Naive thymus-derived CD4-positive, alpha-beta T cell (primary cell): ENCODE measurements around the gene ACOXL. TPM values are rescaled to one million over a fixed set of nuclear protein-coding genes. Genes with fewer than 3 reads are reported as not detected.
A peak's percentile ranks its signal among the peaks of the same experiment; 100 is the strongest.

Source experiments
- ATAC-seq: fragments of 150-1000 bp; cut with Tn5 transposase; 2 replicates; pipeline ENCODE4 v1.10.0; 2021; ENCODE audit warnings: mild to moderate bottlenecking, moderate library complexity
- CTCF ChIA-PET: fragments of 350-600 bp; sonication (Branson Sonifier 250); formaldehyde crosslinking; loops from one replicate; lab custom pipeline; 2021; ENCODE audit warnings: antibody characterized with exemption; lab: Charles Lee
- POLR2A ChIA-PET: fragments of 350-600 bp; sonication (Branson Sonifier 250); formaldehyde crosslinking; loops from one replicate; lab custom pipeline; 2021; ENCODE audit warnings: antibody characterized with exemption, inconsistent platforms; lab: Charles Lee
- DNase-seq, 9 donors: peaks; one replicate each; pipeline versions ENCODE4 v3.0.0 to v3.0.0-alpha.2; 2020 to 2022; ENCODE audit warnings: mixed read lengths in 1 of 9
- H3K27ac ChIP-seq: one replicate; pipeline ENCODE4 v1.7.0; 2013; ENCODE audit warnings: mild to moderate bottlenecking, low read depth, low read length, moderate library complexity
- H3K27me3 ChIP-seq, 2 donors: one replicate each; pipeline ENCODE4 v1.7.0; 2013; ENCODE audit warnings: low read length in 2 of 2, mild to moderate bottlenecking in 2 of 2, moderate library complexity in 2 of 2; ENCODE audit not compliant: control insufficient read depth in 2 of 2, insufficient read depth in 2 of 2
- H3K36me3 ChIP-seq, 3 experiments: 1 replicate in 2 of 3; 2 replicates in 1 of 3; pipeline ENCODE4 v1.7.0; 2013; ENCODE audit warnings: low read length in 3 of 3, mild to moderate bottlenecking in 3 of 3, moderate library complexity in 1 of 3; ENCODE audit not compliant: insufficient read depth in 3 of 3, control insufficient read depth in 2 of 3
- H3K4me1 ChIP-seq, 2 donors: one replicate each; pipeline ENCODE4 v1.7.0; 2013; ENCODE audit warnings: low read length in 2 of 2, mild to moderate bottlenecking in 2 of 2, moderate library complexity in 1 of 2; ENCODE audit not compliant: control insufficient read depth in 2 of 2, insufficient read depth in 2 of 2
- H3K4me3 ChIP-seq: 2 replicates; pipeline ENCODE4 v1.7.0; 2013; ENCODE audit warnings: mild to moderate bottlenecking, low read length
- H3K9me3 ChIP-seq, 3 experiments: 1 replicate in 2 of 3; 2 replicates in 1 of 3; pipeline ENCODE4 v1.7.0; 2013; ENCODE audit warnings: low read length in 3 of 3; ENCODE audit not compliant: control insufficient read depth in 2 of 3
- H3K27ac Mint-ChIP-seq, 9 donors: one replicate each; pipeline ENCODE4 v1.8.0; 2020 to 2022; ENCODE audit warnings: mixed read lengths in 9 of 9, mild to moderate bottlenecking in 8 of 9, moderate library complexity in 5 of 9, inconsistent platforms in 2 of 9
- H3K27me3 Mint-ChIP-seq, 5 donors: one replicate each; pipeline ENCODE4 v1.8.0; 2021 to 2022; ENCODE audit warnings: mixed read lengths in 5 of 5, mild to moderate bottlenecking in 1 of 5
- H3K36me3 Mint-ChIP-seq, 5 donors: one replicate each; pipeline ENCODE4 v1.8.0; 2020 to 2022; ENCODE audit warnings: mixed read lengths in 5 of 5, mild to moderate bottlenecking in 3 of 5, inconsistent platforms in 1 of 5
- H3K4me1 Mint-ChIP-seq, 7 donors: one replicate each; pipeline ENCODE4 v1.8.0; 2020 to 2022; ENCODE audit warnings: mixed read lengths in 7 of 7, mild to moderate bottlenecking in 3 of 7, inconsistent platforms in 1 of 7
- H3K4me3 Mint-ChIP-seq, 10 donors: one replicate each; pipeline ENCODE4 v1.8.0; 2020 to 2022; ENCODE audit warnings: mild to moderate bottlenecking in 10 of 10, mixed read lengths in 10 of 10, moderate library complexity in 6 of 10, inconsistent platforms in 2 of 10
- H3K9me3 Mint-ChIP-seq, 11 donors: one replicate each; pipeline ENCODE4 v1.8.0; 2020 to 2022; ENCODE audit warnings: mixed read lengths in 11 of 11, mild to moderate bottlenecking in 4 of 11, inconsistent platforms in 1 of 11, moderate library complexity in 1 of 11
- intact Hi-C, 2 donors: fragments of 100-400 bp; cut with micrococcal nuclease; formaldehyde crosslinking; loops; one replicate each; pipeline ENCODE4 v1.15.1; 2023
- polyA plus RNA-seq, 2 donors: library from polyadenylated mRNA; unstranded; fragments of 300-500 nt; fragmentation: Illumina TruSeq; gene quantifications; one replicate each; pipeline ENCODE4 v1.2.3, GENCODE V29; 2021
- total RNA-seq, 6 experiments: library from RNA in 5 of 6; stranded (reverse) in 5 of 6; gene quantifications; 1 replicate in 5 of 6; 2 replicates in 1 of 6; pipeline ENCODE4 v1.2.3 and lab custom pipeline; 2021 to 2026

ACOXL gene
- total and polyA plus RNA-seq, 7 experiments from 2014 or later, result 0.29 TPM; not detected in 6

DNA sequence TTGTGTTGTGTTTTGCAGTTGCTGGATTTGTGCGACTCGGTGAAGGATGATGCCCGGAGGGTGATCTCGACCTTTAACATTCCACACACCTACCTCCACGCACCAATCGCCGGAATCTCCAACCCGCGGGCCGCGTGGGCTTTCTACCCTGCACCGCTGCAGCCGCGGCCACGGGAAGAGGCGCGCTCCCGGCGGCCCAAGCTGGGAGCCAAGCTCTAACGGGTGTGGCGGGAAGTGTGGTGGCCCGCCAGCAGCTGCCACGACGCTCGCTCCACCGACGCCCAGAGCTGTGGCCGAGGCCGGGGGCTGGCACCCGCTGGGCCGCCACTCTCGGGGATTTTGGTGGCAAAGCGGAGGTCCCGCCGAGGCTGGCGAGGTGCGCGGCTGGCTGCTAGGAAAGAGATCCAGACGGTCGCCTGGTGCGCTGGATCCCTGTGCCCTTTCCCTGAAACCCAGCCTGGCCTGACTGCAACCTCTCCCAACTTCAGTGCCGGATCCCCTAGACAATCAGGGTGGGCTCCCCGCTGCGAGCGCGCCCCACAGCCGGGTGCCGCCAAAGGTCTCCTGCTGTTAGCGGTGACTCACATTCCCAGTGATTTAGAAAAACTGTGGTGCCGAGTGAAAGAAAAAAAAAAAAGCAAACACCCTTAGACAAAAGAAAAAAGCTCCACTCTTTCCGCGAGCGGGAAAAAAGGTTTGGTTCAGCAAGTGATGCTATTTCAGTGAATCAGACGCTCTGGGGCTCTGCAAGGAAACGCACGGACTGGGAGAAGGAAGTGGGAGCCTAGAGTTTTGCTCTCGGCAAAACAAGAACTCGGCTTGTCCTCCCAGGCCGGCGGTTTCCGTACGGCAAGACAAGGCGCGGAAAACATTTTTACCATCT, 385.5 kb downstream of the ACOXL start:
- Histone ChIP-seq H3K4me1 (peaks cover 19 to 32% of the 10 kb centered on the region in 2 donors), H3K4me3 (peak overlapping the region; percentile 87), H3K36me3 (peaks cover 0 to 6% (median 0%) of the 10 kb centered on the region in 3 experiments), H3K27me3 (peaks cover 0 to 16% of the 10 kb centered on the region in 2 donors), H3K9me3 (no peaks in the 10 kb centered on the region), H3K27ac (no peak overlapping the region)
- intact Hi-C loops, result loop anchor here (1.0 to 10.0 kb wide), 10 partner anchors 39 to 1527 kb away; partner anchors contain the start of genes SLC20A1 (in 1 of the 2) and ZC3H6 (in 1 of the 2)
- Mint-ChIP-seq H3K27ac (peak overlapping the region in 4 of 9 donors; percentile 32 to 82 (median 78)), H3K4me3 (peak overlapping the region; percentile 86 to 96 (median 89)), H3K4me1 (peaks cover 21 to 40% (median 28%) of the 10 kb centered on the region in 7 donors), H3K9me3 (no peaks in the 10 kb centered on the region), H3K27me3 (peaks cover 26 to 68% (median 42%) of the 10 kb centered on the region in 5 donors), H3K36me3 (no peaks in the 10 kb centered on the region)
- ChIA-PET CTCF (interaction anchor here (0.6 to 1.1 kb wide), 5 partner anchors 8 to 1444 kb away, joined by 3 to 4 read pairs (median 3); no protein-coding TSS in a partner anchor), POLR2A (no interaction called here)
- DNase-seq, result peak in 6 of 9 donors; percentile 5 to 59 (median 16)
- ATAC-seq, result no peak

DNA sequence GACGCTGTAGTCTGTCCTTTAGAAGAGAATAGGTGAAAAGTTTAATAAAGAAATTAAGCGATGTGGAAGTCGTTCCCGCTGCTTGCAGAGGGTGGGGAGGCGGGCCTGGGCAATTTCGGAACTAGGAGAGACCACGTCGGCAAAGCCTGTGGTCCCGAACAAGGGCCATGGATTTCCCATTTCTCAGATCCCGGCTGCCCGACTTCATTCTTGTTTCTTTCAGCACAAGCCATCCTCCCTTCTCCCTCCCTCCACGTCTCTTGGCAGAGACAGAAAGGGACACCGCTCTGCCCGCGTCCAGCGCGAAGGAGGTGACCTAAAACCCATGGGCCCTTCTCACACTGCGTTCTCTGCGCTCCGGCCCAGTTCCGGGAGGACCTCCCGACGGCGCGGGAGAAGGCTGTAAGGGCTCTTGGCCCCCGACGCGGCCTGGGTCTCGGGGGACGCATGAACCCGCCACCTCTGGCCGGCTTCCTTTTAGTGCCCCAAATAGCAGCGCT, 386.2 kb downstream of the ACOXL start:
- H3K36me3 ChIP-seq, result peaks cover 0 to 6% (median 0%) of the 10 kb centered on the region in 3 experiments
- peaks cover 21 to 44% (median 28%) of the 10 kb centered on the region in 7 donors for H3K4me1 Mint-ChIP-seq
- H3K27ac Mint-ChIP-seq, result peak overlapping the region in 4 of 9 donors; percentile 32 to 82 (median 78)
- no peak overlapping the region for H3K27ac ChIP-seq
- no peaks in the 10 kb centered on the region for H3K36me3 Mint-ChIP-seq
- H3K4me1 ChIP-seq, result peaks cover 19 to 32% of the 10 kb centered on the region in 2 donors
- H3K9me3 ChIP-seq, result no peaks in the 10 kb centered on the region
- peak overlapping the region; percentile 86 to 96 (median 89) for H3K4me3 Mint-ChIP-seq
- DNase-seq (peak in 4 of 9 donors; percentile 3 to 43 (median 8)), ATAC-seq (no peak)
- peaks cover 0 to 16% of the 10 kb centered on the region in 2 donors for H3K27me3 ChIP-seq
- POLR2A ChIA-PET, result no interaction called here
- CTCF ChIA-PET, result interaction anchor here (0.7 kb wide), 1 partner anchor 1443 kb away, joined by 4 read pairs; no protein-coding TSS in a partner anchor
- peaks cover 26 to 61% (median 42%) of the 10 kb centered on the region in 5 donors for H3K27me3 Mint-ChIP-seq
- intact Hi-C loops, result loop anchor here (5.0 to 10.0 kb wide), 5 partner anchors 39 to 1526 kb away; partner anchors contain the start of genes SLC20A1 (in 1 of the 2) and ZC3H6 (in 1 of the 2)
- H3K4me3 ChIP-seq, result peak overlapping the region; percentile 87
- no peaks in the 10 kb centered on the region for H3K9me3 Mint-ChIP-seq

DNA sequence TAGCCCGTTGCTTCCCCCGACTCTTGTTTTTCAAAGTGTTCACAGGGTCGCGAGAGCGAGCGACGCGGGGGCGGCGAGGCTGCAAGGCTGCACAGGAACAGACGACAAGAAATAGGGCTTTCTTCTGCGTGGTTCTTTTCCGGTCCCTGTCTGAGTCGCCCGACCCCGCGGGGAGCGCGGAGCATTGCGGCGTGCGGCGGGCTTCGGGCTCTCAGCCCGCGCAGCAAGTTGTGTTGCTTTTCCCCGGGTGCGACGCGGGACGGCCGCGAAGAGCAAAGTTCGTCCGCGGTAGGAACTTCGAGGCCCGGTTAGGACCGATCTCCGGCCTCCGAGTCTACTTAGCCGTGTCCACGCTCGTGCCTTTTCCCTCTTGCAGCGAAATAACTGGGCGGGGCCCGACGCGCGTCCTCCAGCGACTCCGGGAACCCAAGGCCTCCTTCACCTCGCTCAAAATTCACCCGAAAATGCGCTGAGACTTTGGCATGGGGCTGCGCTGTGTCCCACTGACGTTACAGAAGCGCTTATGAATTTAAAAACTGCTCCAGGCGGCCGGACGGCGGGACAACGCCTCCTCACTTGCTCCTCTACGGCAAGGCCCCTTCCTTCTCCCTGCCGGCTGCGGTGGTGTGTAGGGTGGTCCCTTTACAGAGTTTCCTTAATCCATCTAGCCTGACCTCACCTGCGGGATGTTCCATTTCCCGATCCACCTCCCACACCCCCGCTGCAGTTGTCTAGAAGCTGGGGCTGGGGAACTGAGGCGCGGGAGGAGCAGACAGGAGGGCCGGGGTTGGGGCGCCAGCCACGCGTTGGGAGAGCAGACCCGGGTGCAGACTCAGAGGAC, 386.8 kb downstream of the ACOXL start:
- Mint-ChIP-seq H3K9me3 (no peaks in the 10 kb centered on the region), H3K4me1 (peaks cover 23 to 46% (median 32%) of the 10 kb centered on the region in 7 donors), H3K27me3 (peaks cover 26 to 57% (median 39%) of the 10 kb centered on the region in 5 donors), H3K4me3 (peak overlapping the region; percentile 86 to 96 (median 89)), H3K27ac (peak overlapping the region in 3 of 9 donors; percentile 28 to 75 (median 67)), H3K36me3 (peaks cover 0 to 4% (median 0%) of the 10 kb centered on the region in 5 donors)
- intact Hi-C loops, result loop anchor here (5.0 to 10.0 kb wide), 5 partner anchors 38 to 1526 kb away; partner anchors contain the start of genes SLC20A1 (in 1 of the 2) and ZC3H6 (in 1 of the 2)
- POLR2A ChIA-PET, result no interaction called here
- ATAC-seq (no peak), DNase-seq (peak; percentile 18 to 61 (median 33))
- no peaks in the 10 kb centered on the region for H3K9me3 ChIP-seq
- peaks cover 19 to 35% of the 10 kb centered on the region in 2 donors for H3K4me1 ChIP-seq
- H3K4me3 ChIP-seq, result peak overlapping the region; percentile 87
- CTCF ChIA-PET, result interaction anchor here (0.6 to 0.7 kb wide), 2 partner anchors 25 to 315 kb away, joined by 3 to 4 read pairs; no protein-coding TSS in a partner anchor
- H3K27me3 ChIP-seq, result peaks cover 0 to 16% of the 10 kb centered on the region in 2 donors
- H3K36me3 ChIP-seq, result peaks cover 0 to 6% (median 0%) of the 10 kb centered on the region in 3 experiments
- no peak overlapping the region for H3K27ac ChIP-seq

DNA sequence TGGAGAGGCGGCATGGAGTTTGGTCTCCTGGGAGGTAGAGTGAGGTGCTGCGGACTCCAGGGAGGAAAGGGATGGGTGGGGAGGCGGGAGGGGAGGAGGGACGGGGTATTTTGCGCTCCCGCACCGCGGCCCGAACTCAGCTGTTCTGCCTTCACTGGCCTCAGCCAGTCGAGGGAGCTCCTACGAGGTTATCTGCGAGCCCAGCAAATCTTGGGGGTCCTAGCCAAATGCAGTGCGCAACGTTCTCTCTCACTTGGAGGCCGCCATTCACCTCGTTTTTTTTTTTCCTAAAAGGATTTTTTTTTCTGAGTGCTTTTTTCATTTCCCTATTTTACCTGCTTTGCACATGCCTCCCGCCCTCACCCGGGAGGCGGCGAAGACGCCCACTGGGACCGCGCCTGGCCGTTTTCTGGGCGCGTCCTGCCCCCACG, 387.5 kb downstream of the ACOXL start:
- intact Hi-C loops, result loop anchor here (1.0 to 10.0 kb wide), 16 partner anchors 15 to 1642 kb away; partner anchors contain the start of genes BUB1 (in 2 of the 2), ZC3H6 (in 2 of the 2), ANAPC1 (in 1 of the 2) and CKAP2L (in 1 of the 2)
- H3K4me3 Mint-ChIP-seq, result peak overlapping the region; percentile 86 to 96 (median 89)
- Histone ChIP-seq H3K27me3 (peaks cover 0 to 16% of the 10 kb centered on the region in 2 donors), H3K9me3 (no peaks in the 10 kb centered on the region), H3K4me1 (peaks cover 19 to 35% of the 10 kb centered on the region in 2 donors), H3K4me3 (peak overlapping the region; percentile 87), H3K27ac (peak overlapping the region; percentile 25), H3K36me3 (peaks cover 0 to 6% (median 0%) of the 10 kb centered on the region in 3 experiments)
- no peaks in the 10 kb centered on the region for H3K9me3 Mint-ChIP-seq
- CTCF ChIA-PET, result interaction anchor here (0.6 to 0.7 kb wide), 2 partner anchors 24 to 316 kb away, joined by 3 to 4 read pairs; no protein-coding TSS in a partner anchor
- peak in 4 of 9 donors; percentile 8 to 27 (median 10) for DNase-seq
- peaks cover 0 to 10% (median 0%) of the 10 kb centered on the region in 5 donors for H3K36me3 Mint-ChIP-seq
- POLR2A ChIA-PET, result interaction anchor here (1.2 to 1.5 kb wide), 2 partner anchors 14 to 38 kb away, joined by 4 to 7 read pairs; no protein-coding TSS in a partner anchor
- ATAC-seq, result no peak
- H3K27me3 Mint-ChIP-seq, result peaks cover 26 to 58% (median 36%) of the 10 kb centered on the region in 5 donors
- H3K4me1 Mint-ChIP-seq, result peaks cover 24 to 52% (median 32%) of the 10 kb centered on the region in 7 donors
- H3K27ac Mint-ChIP-seq, result peak overlapping the region in 2 of 9 donors; percentile 67 to 78

DNA sequence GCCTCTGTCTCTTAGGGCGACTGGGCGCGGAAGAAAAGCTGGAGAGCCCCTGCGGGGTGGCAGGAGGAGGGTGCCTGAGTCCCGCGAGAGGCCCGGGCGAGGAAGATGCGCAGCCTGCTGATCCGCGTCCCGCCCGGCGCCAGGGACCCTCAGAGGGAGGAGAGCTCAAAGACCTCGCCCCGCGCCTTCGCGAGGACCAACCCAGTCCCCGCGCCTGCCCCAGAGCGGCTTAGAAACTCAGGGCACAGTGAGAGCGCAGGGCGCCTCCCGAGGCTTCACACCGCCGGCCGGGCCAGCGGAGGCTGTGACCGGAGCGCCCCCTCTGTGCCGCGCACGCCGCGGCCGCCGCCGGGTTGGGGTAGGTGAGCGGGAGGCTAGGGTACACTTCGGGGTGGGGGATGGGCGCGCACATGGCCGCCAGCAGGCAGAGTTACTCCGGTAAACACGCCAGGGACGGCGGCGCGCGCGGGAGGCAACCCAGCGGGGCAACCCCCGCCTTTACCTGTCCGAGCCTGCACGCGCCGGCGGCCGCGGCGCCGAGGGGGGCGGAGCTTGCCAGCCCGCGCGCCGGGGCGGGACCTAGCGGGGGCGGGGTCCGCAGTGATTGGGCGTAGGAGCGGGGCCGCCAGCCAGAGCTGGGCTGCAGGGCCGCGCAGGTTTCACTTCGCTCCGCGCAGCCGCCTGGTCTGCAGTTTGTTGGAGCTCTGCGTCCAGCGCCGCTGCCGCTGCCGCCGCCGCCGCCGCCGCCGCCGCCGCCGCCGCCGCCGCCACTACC, 388.1 kb downstream of the ACOXL start, which contains the start of gene BCL2L11:
BCL2L11 (plus strand) TSS at position 662 of the 775 bp plus-strand sequence. CDS start 2,832 bp downstream, outside the sequence.
- H3K4me1 Mint-ChIP-seq, result peaks cover 27 to 53% (median 37%) of the 10 kb centered on the region in 7 donors
- H3K36me3 ChIP-seq, result peaks cover 0 to 10% (median 0%) of the 10 kb centered on the region in 3 experiments
- CTCF ChIA-PET, result no interaction called here
- H3K36me3 Mint-ChIP-seq, result peaks cover 0 to 16% (median 1%) of the 10 kb centered on the region in 5 donors
- ATAC-seq (peak; percentile 85), DNase-seq (peak; percentile 78 to 98 (median 85))
- H3K27ac Mint-ChIP-seq, result peak within 1 kb of the TSS; percentile 70 to 89 (median 80)
- no peaks in the 10 kb centered on the region for H3K9me3 Mint-ChIP-seq
- H3K27me3 Mint-ChIP-seq, result peaks cover 26 to 52% (median 36%) of the 10 kb centered on the region in 5 donors
- peak within 1 kb of the TSS; percentile 66 for H3K27ac ChIP-seq
- H3K9me3 ChIP-seq, result no peaks in the 10 kb centered on the region
- peak within 1 kb of the TSS; percentile 92 to 96 (median 95) for H3K4me3 Mint-ChIP-seq
- POLR2A ChIA-PET, result interaction anchor here (0.7 to 1.5 kb wide), 9 partner anchors 12 to 442 kb away, joined by 3 to 7 read pairs (median 3); partner anchors contain the start of gene BUB1
- H3K4me1 ChIP-seq, result peaks cover 19 to 35% of the 10 kb centered on the region in 2 donors
- peak within 1 kb of the TSS; percentile 87 for H3K4me3 ChIP-seq
- intact Hi-C loops, result loop anchor here (1.0 to 10.0 kb wide), 11 partner anchors 14 to 1642 kb away; partner anchors contain the start of genes BUB1 (in 2 of the 2), ANAPC1 (in 1 of the 2), CKAP2L (in 1 of the 2) and NPHP1 (in 1 of the 2)
- peaks cover 0 to 16% of the 10 kb centered on the region in 2 donors for H3K27me3 ChIP-seq
